Esophagus muscularis mucosa (tissue), 4 donors: ENCODE data around the gene PATL2.

Source experiments
- EP300 ChIP-seq: sonication (generic); formaldehyde crosslinking; IDR thresholded peaks from one replicate; pipeline ENCODE4 v1.6.1; 2017; ENCODE audit warnings: antibody characterized with exemption
- POLR2A ChIP-seq: fragments of 450-650 bp; IDR thresholded peaks from one replicate; pipeline ENCODE4 v1.6.1; 2017; ENCODE audit warnings: antibody characterized with exemption, moderate library complexity, mild to moderate bottlenecking, low read depth
- POLR2AphosphoS5 ChIP-seq, 2 donors: sonication (generic); formaldehyde crosslinking; IDR thresholded peaks; one replicate each; pipeline ENCODE4 v1.6.1; 2017; ENCODE audit warnings: antibody characterized with exemption in 2 of 2
- TF ChIP-seq, protein P1 (sequence below), 3 experiments: fragments of 200-600 bp in 2 of 3; fragments of 450-650 bp in 1 of 3; sonication (generic) in 2 of 3; IDR thresholded peaks; one replicate each; pipeline ENCODE4 v1.5.1; 2017 to 2019; ENCODE audit warnings: antibody characterized with exemption in 3 of 3, mild to moderate bottlenecking in 2 of 3, moderate library complexity in 1 of 3

- no peak for TF ChIP-seq POLR2A
- TF ChIP-seq, protein P1, sequence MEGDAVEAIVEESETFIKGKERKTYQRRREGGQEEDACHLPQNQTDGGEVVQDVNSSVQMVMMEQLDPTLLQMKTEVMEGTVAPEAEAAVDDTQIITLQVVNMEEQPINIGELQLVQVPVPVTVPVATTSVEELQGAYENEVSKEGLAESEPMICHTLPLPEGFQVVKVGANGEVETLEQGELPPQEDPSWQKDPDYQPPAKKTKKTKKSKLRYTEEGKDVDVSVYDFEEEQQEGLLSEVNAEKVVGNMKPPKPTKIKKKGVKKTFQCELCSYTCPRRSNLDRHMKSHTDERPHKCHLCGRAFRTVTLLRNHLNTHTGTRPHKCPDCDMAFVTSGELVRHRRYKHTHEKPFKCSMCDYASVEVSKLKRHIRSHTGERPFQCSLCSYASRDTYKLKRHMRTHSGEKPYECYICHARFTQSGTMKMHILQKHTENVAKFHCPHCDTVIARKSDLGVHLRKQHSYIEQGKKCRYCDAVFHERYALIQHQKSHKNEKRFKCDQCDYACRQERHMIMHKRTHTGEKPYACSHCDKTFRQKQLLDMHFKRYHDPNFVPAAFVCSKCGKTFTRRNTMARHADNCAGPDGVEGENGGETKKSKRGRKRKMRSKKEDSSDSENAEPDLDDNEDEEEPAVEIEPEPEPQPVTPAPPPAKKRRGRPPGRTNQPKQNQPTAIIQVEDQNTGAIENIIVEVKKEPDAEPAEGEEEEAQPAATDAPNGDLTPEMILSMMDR (IDR thresholded peaks at IDR 0.05), result no peak
- TF ChIP-seq POLR2AphosphoS5 (IDR thresholded peaks at IDR 0.05), result no peak
- no peak for TF ChIP-seq EP300
Measured at GRCh38 chr15:44616974-44617373, 94.1 kb downstream of the PATL2 start.
